ENCODE data around the gene CEP162.

The CEP162 gene

DNA sequence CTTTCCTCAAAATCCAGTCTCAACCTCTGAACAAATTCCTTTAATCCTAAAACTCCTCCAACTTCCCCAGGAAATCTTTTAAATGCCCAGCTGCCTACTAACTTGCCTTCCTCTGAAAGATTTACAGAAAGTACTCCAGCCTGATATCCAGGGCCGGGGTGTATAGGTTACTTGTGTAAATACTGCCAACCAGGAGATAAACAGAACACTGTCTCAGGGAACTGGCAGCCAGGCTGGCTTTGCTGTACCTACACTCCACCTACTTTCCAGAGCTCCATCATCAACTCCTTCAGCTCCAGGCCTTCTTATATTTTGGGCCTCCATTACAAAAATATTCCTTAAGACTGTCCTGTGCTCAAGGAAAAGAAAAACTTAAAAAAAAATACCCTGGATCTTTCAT, 85.9 kb downstream of the CEP162 start:
- TF ChIP-seq ZFP30 (CRISPR knock-in tag; IDR thresholded peaks at IDR 0.05) (no peak), ZC3H10 (CRISPR knock-in tag; IDR thresholded peaks at IDR 0.05) (no peak), OSR1 (CRISPR knock-in tag; IDR thresholded peaks at IDR 0.05) (no peak), RARB (CRISPR knock-in tag; IDR thresholded peaks at IDR 0.05) (no peak), BACH2 (CRISPR knock-in tag; IDR thresholded peaks at IDR 0.05; ENCODE audit: borderline replicate concordance) (no peak), PPARA (CRISPR knock-in tag; IDR thresholded peaks at IDR 0.05; ENCODE audit: borderline replicate concordance) (no peak), GLIS3 (CRISPR knock-in tag; IDR thresholded peaks at IDR 0.05) (no peak)
- TF ChIP-seq, protein P1, sequence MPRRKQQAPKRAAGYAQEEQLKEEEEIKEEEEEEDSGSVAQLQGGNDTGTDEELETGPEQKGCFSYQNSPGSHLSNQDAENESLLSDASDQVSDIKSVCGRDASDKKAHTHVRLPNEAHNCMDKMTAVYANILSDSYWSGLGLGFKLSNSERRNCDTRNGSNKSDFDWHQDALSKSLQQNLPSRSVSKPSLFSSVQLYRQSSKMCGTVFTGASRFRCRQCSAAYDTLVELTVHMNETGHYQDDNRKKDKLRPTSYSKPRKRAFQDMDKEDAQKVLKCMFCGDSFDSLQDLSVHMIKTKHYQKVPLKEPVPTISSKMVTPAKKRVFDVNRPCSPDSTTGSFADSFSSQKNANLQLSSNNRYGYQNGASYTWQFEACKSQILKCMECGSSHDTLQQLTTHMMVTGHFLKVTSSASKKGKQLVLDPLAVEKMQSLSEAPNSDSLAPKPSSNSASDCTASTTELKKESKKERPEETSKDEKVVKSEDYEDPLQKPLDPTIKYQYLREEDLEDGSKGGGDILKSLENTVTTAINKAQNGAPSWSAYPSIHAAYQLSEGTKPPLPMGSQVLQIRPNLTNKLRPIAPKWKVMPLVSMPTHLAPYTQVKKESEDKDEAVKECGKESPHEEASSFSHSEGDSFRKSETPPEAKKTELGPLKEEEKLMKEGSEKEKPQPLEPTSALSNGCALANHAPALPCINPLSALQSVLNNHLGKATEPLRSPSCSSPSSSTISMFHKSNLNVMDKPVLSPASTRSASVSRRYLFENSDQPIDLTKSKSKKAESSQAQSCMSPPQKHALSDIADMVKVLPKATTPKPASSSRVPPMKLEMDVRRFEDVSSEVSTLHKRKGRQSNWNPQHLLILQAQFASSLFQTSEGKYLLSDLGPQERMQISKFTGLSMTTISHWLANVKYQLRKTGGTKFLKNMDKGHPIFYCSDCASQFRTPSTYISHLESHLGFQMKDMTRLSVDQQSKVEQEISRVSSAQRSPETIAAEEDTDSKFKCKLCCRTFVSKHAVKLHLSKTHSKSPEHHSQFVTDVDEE (CRISPR knock-in tag; IDR thresholded peaks at IDR 0.05), result no peak
- ATAC-seq, result no peak

DNA sequence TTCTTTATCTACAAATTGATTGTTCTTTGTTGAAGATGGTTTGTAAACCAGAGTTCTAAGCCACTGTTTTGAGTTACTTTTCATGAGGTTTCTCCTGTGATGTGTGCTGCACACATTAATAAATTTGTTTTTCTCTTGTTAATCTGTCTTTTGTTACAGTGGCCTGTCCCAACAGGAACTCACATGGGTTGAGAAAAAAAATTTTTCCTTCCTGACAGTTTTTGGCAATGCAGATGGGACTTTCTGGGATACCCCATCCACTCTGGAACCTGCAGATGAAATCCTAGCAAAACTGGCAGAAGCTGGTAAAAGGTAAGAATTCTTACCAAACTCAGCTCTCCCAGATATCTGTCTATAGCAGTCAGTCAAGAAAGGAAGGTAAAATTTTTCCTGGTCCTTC, 88.1 kb downstream of the CEP162 start:
- no peak for TF ChIP-seq ESRRG (CRISPR knock-in tag; IDR thresholded peaks at IDR 0.05)
- TF ChIP-seq, protein P2, sequence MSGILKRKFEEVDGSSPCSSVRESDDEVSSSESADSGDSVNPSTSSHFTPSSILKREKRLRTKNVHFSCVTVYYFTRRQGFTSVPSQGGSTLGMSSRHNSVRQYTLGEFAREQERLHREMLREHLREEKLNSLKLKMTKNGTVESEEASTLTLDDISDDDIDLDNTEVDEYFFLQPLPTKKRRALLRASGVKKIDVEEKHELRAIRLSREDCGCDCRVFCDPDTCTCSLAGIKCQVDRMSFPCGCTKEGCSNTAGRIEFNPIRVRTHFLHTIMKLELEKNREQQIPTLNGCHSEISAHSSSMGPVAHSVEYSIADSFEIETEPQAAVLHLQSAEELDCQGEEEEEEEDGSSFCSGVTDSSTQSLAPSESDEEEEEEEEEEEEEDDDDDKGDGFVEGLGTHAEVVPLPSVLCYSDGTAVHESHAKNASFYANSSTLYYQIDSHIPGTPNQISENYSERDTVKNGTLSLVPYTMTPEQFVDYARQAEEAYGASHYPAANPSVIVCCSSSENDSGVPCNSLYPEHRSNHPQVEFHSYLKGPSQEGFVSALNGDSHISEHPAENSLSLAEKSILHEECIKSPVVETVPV (CRISPR knock-in tag; IDR thresholded peaks at IDR 0.05), result no peak
- TF ChIP-seq ZFP3 (CRISPR knock-in tag; IDR thresholded peaks at IDR 0.05), result no peak
- no peak for TF ChIP-seq ZNF70 (CRISPR knock-in tag; IDR thresholded peaks at IDR 0.05)
- no peak for TF ChIP-seq ARNTL (CRISPR knock-in tag; IDR thresholded peaks at IDR 0.05; ENCODE audit: borderline replicate concordance, low read depth)
- TF ChIP-seq OSR1 (CRISPR knock-in tag; IDR thresholded peaks at IDR 0.05), result no peak
- TF ChIP-seq, protein P1 (CRISPR knock-in tag; IDR thresholded peaks at IDR 0.05), result no peak
- no peak for TF ChIP-seq ZNF565 (CRISPR knock-in tag; conservative IDR thresholded peaks at IDR 0.05; ENCODE audit: low read depth)
- no peak for TF ChIP-seq TCF4 (CRISPR knock-in tag; IDR thresholded peaks at IDR 0.05; ENCODE audit: borderline replicate concordance)
- TF ChIP-seq CSDC2 (CRISPR knock-in tag; IDR thresholded peaks at IDR 0.05), result no peak
- TF ChIP-seq SNAI2 (CRISPR knock-in tag; IDR thresholded peaks at IDR 0.05), result no peak
- no peak for TF ChIP-seq ISL1 (CRISPR knock-in tag; IDR thresholded peaks at IDR 0.05)
- no peak for TF ChIP-seq ZFP30 (CRISPR knock-in tag; IDR thresholded peaks at IDR 0.05)
- TF ChIP-seq, protein P3, sequence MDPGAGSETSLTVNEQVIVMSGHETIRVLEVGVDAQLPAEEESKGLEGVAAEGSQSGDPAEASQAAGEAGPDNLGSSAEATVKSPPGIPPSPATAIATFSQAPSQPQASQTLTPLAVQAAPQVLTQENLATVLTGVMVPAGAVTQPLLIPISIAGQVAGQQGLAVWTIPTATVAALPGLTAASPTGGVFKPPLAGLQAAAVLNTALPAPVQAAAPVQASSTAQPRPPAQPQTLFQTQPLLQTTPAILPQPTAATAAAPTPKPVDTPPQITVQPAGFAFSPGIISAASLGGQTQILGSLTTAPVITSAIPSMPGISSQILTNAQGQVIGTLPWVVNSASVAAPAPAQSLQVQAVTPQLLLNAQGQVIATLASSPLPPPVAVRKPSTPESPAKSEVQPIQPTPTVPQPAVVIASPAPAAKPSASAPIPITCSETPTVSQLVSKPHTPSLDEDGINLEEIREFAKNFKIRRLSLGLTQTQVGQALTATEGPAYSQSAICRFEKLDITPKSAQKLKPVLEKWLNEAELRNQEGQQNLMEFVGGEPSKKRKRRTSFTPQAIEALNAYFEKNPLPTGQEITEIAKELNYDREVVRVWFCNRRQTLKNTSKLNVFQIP (CRISPR knock-in tag; IDR thresholded peaks at IDR 0.05; ENCODE audit: borderline replicate concordance, low read depth), result no peak
- TF ChIP-seq RARB (CRISPR knock-in tag; IDR thresholded peaks at IDR 0.05), result no peak
- TF ChIP-seq, protein P4, sequence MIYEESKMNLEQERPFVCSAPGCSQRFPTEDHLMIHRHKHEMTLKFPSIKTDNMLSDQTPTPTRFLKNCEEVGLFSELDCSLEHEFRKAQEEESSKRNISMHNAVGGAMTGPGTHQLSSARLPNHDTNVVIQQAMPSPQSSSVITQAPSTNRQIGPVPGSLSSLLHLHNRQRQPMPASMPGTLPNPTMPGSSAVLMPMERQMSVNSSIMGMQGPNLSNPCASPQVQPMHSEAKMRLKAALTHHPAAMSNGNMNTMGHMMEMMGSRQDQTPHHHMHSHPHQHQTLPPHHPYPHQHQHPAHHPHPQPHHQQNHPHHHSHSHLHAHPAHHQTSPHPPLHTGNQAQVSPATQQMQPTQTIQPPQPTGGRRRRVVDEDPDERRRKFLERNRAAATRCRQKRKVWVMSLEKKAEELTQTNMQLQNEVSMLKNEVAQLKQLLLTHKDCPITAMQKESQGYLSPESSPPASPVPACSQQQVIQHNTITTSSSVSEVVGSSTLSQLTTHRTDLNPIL (CRISPR knock-in tag; IDR thresholded peaks at IDR 0.05; ENCODE audit: low read depth), result no peak
- ATAC-seq, result no peak

DNA sequence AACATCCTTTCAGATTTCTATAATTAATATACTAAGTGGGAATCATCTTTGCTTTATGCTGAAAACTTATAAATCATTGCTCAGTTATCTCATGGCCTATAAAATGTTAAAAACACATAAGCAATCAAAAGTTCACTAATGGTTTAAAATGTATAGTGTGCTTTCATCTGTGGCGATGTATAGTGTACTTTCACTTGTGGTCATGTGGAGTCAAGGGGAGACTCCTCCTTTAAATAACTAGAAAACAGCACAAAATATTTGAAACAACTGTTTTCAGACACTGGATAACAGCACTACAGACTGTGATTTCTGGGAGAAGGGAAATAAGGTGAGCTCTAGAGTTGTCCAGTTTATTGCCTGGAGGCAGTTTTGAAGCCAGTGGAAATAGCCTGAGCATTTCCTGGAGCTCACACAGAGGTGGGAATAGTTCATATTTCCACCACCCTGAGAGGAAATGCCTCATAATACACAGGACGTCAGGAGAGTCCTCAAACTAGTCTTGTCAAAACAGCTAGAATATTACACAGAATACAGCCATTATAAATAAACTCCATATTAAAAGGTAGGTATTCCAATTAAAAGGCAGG, 89.4 kb downstream of the CEP162 start:
- TF ChIP-seq, protein P2 (CRISPR knock-in tag; IDR thresholded peaks at IDR 0.05), result no peak
- TF ChIP-seq ZNF565 (CRISPR knock-in tag; conservative IDR thresholded peaks at IDR 0.05; ENCODE audit: low read depth) (no peak), ZFP30 (CRISPR knock-in tag; IDR thresholded peaks at IDR 0.05) (no peak), TOX (CRISPR knock-in tag; IDR thresholded peaks at IDR 0.05; ENCODE audit: borderline replicate concordance) (no peak), ZC3H10 (CRISPR knock-in tag; IDR thresholded peaks at IDR 0.05) (no peak), ZNF8 (CRISPR knock-in tag; IDR thresholded peaks at IDR 0.05) (no peak), ARNTL (CRISPR knock-in tag; IDR thresholded peaks at IDR 0.05; ENCODE audit: borderline replicate concordance, low read depth) (no peak), CSDC2 (CRISPR knock-in tag; IDR thresholded peaks at IDR 0.05) (no peak), ZFP3 (CRISPR knock-in tag; IDR thresholded peaks at IDR 0.05) (no peak), SNAI2 (CRISPR knock-in tag; IDR thresholded peaks at IDR 0.05) (no peak), OSR1 (CRISPR knock-in tag; IDR thresholded peaks at IDR 0.05) (no peak)
- TF ChIP-seq, protein P5, sequence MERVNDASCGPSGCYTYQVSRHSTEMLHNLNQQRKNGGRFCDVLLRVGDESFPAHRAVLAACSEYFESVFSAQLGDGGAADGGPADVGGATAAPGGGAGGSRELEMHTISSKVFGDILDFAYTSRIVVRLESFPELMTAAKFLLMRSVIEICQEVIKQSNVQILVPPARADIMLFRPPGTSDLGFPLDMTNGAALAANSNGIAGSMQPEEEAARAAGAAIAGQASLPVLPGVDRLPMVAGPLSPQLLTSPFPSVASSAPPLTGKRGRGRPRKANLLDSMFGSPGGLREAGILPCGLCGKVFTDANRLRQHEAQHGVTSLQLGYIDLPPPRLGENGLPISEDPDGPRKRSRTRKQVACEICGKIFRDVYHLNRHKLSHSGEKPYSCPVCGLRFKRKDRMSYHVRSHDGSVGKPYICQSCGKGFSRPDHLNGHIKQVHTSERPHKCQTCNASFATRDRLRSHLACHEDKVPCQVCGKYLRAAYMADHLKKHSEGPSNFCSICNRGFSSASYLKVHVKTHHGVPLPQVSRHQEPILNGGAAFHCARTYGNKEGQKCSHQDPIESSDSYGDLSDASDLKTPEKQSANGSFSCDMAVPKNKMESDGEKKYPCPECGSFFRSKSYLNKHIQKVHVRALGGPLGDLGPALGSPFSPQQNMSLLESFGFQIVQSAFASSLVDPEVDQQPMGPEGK (CRISPR knock-in tag; IDR thresholded peaks at IDR 0.05; ENCODE audit: borderline replicate concordance), result no peak

More for the DNA sequence above, 89.4 kb downstream of the CEP162 start:
- no peak for ATAC-seq

Data from SK-N-SH treated with all-trans-retinoic acid at 6 μM for 48 hours (cell line).